Lower leg skin (tissue), 3 donors: Measurements from ENCODE around the gene EYA2.

Experiments
- POLR2A ChIP-seq, 2 donors: fragments of 450-650 bp; IDR thresholded peaks; one replicate each; pipeline ENCODE4 v1.6.1; 2016 to 2017; ENCODE audit warnings: antibody characterized with exemption in 2 of 2, mild to moderate bottlenecking in 1 of 2, moderate library complexity in 1 of 2
- TF ChIP-seq, protein P1 (sequence below), 3 donors: fragments of 450-650 bp; IDR thresholded peaks; one replicate each; pipeline ENCODE4 v1.5.1; 2016; ENCODE audit warnings: antibody characterized with exemption in 3 of 3, mild to moderate bottlenecking in 3 of 3, moderate library complexity in 2 of 3

- TF ChIP-seq, protein P1, sequence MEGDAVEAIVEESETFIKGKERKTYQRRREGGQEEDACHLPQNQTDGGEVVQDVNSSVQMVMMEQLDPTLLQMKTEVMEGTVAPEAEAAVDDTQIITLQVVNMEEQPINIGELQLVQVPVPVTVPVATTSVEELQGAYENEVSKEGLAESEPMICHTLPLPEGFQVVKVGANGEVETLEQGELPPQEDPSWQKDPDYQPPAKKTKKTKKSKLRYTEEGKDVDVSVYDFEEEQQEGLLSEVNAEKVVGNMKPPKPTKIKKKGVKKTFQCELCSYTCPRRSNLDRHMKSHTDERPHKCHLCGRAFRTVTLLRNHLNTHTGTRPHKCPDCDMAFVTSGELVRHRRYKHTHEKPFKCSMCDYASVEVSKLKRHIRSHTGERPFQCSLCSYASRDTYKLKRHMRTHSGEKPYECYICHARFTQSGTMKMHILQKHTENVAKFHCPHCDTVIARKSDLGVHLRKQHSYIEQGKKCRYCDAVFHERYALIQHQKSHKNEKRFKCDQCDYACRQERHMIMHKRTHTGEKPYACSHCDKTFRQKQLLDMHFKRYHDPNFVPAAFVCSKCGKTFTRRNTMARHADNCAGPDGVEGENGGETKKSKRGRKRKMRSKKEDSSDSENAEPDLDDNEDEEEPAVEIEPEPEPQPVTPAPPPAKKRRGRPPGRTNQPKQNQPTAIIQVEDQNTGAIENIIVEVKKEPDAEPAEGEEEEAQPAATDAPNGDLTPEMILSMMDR (IDR thresholded peaks at IDR 0.05), result no peak
- no peak for TF ChIP-seq POLR2A (IDR thresholded peaks at IDR 0.05)
Observed at GRCh38 chr20:46948081-46948480, 53.4 kb downstream of the EYA2 start.
